Ishikawa (cell line): ENCODE results near the gene CHTF18.

Experiments
- CEBPB ChIP-seq: IDR thresholded peaks from 2 replicates; pipeline ENCODE4 v1.6.1; 2012
- CREB1 ChIP-seq: IDR thresholded peaks from 2 replicates; pipeline ENCODE4 v1.6.1; 2012; ENCODE audit warnings: low read depth
- EGR1 ChIP-seq: IDR thresholded peaks from 2 replicates; pipeline ENCODE4 v1.6.1; 2012
- EP300 ChIP-seq: IDR thresholded peaks from 2 replicates; pipeline ENCODE4 v1.6.1; 2012; ENCODE audit warnings: borderline replicate concordance
- FOXM1 ChIP-seq: IDR thresholded peaks from 2 replicates; pipeline ENCODE4 v1.6.1; 2012; ENCODE audit warnings: low read depth, borderline replicate concordance
- NFIC ChIP-seq: IDR thresholded peaks from 2 replicates; pipeline ENCODE4 v1.6.1; 2012
- RAD21 ChIP-seq: IDR thresholded peaks from 2 replicates; pipeline ENCODE4 v1.6.1; 2012; ENCODE audit warnings: low read depth
- TAF1 ChIP-seq: IDR thresholded peaks from 2 replicates; pipeline ENCODE4 v1.6.1; 2012; ENCODE audit warnings: low read depth, mild to moderate bottlenecking
- TCF12 ChIP-seq: IDR thresholded peaks from 2 replicates; pipeline ENCODE4 v1.6.1; 2012; ENCODE audit warnings: low read depth
- TEAD4 ChIP-seq: IDR thresholded peaks from 2 replicates; pipeline ENCODE4 v1.6.1; 2012
- USF1 ChIP-seq: IDR thresholded peaks from 2 replicates; pipeline ENCODE4 v1.6.1; 2012
- YY1 ChIP-seq: IDR thresholded peaks from 2 replicates; pipeline ENCODE4 v1.6.1; 2012; ENCODE audit warnings: low read depth
- ZBTB7A ChIP-seq: IDR thresholded peaks from 2 replicates; pipeline ENCODE4 v1.6.1; 2012; ENCODE audit warnings: low read depth
- TF ChIP-seq, protein P1 (sequence below): IDR thresholded peaks from 2 replicates; pipeline ENCODE4 v1.6.1; 2012; ENCODE audit warnings: low read depth, mild to moderate bottlenecking
- TF ChIP-seq, protein P2 (sequence below): IDR thresholded peaks from 2 replicates; pipeline ENCODE4 v1.6.1; 2012

Gene CHTF18

GRCh38 chr16:844638-845350 lies 56.4 kb downstream of the CHTF18 start:
- TF ChIP-seq, protein P1, sequence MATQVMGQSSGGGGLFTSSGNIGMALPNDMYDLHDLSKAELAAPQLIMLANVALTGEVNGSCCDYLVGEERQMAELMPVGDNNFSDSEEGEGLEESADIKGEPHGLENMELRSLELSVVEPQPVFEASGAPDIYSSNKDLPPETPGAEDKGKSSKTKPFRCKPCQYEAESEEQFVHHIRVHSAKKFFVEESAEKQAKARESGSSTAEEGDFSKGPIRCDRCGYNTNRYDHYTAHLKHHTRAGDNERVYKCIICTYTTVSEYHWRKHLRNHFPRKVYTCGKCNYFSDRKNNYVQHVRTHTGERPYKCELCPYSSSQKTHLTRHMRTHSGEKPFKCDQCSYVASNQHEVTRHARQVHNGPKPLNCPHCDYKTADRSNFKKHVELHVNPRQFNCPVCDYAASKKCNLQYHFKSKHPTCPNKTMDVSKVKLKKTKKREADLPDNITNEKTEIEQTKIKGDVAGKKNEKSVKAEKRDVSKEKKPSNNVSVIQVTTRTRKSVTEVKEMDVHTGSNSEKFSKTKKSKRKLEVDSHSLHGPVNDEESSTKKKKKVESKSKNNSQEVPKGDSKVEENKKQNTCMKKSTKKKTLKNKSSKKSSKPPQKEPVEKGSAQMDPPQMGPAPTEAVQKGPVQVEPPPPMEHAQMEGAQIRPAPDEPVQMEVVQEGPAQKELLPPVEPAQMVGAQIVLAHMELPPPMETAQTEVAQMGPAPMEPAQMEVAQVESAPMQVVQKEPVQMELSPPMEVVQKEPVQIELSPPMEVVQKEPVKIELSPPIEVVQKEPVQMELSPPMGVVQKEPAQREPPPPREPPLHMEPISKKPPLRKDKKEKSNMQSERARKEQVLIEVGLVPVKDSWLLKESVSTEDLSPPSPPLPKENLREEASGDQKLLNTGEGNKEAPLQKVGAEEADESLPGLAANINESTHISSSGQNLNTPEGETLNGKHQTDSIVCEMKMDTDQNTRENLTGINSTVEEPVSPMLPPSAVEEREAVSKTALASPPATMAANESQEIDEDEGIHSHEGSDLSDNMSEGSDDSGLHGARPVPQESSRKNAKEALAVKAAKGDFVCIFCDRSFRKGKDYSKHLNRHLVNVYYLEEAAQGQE = no peak
- TF ChIP-seq YY1 = no peak
- no peak for TF ChIP-seq EGR1
- TF ChIP-seq CEBPB = no peak
- no peak for TF ChIP-seq NFIC
- no peak for TF ChIP-seq ZBTB7A
- TF ChIP-seq EP300 = no peak
- TF ChIP-seq RAD21 = no peak
- no peak for TF ChIP-seq TEAD4
- TF ChIP-seq USF1 = no peak
- no peak for TF ChIP-seq TCF12
- TF ChIP-seq, protein P2, sequence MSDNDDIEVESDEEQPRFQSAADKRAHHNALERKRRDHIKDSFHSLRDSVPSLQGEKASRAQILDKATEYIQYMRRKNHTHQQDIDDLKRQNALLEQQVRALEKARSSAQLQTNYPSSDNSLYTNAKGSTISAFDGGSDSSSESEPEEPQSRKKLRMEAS = no peak
- TF ChIP-seq CREB1 = no peak
- TF ChIP-seq FOXM1 = no peak
- TF ChIP-seq TAF1 = no peak

GRCh38 chr16:845351-845745 lies 56.9 kb downstream of the CHTF18 start:
- TF ChIP-seq EP300 (no peak), YY1 (no peak), TAF1 (no peak), TEAD4 (no peak), EGR1 (no peak), ZBTB7A (no peak), CREB1 (no peak), NFIC (no peak), TCF12 (no peak), RAD21 (no peak), CEBPB (no peak), FOXM1 (no peak), USF1 (no peak)
- TF ChIP-seq, protein P2 = no peak
- TF ChIP-seq, protein P1 = no peak

GRCh38 chr16:847151-847550 lies 58.7 kb downstream of the CHTF18 start:
- TF ChIP-seq RAD21 = no peak
- TF ChIP-seq TCF12 = no peak
- no peak for TF ChIP-seq CEBPB
- TF ChIP-seq CREB1 = no peak
- TF ChIP-seq TAF1 = no peak
- TF ChIP-seq, protein P2 = no peak
- TF ChIP-seq EGR1 = no peak
- TF ChIP-seq FOXM1 = no peak
- TF ChIP-seq TEAD4 = no peak
- TF ChIP-seq YY1 = no peak
- TF ChIP-seq EP300 = no peak
- TF ChIP-seq, protein P1 = no peak
- no peak for TF ChIP-seq USF1
- TF ChIP-seq NFIC = no peak
- no peak for TF ChIP-seq ZBTB7A
